GM18519 (cell line): ENCODE measurements around the gene SIGLEC6.
"Not testable (repeated sequence)": the region's sequence is repeated elsewhere in the genome, so short reads cannot be mapped to it uniquely, and the experiment has no call there.

Source experiments
- ATAC-seq: cut with Tn5 transposase; IDR thresholded peaks from one replicate; pipeline ENCODE4 v1.9.1; 2021; ENCODE audit warnings: mild to moderate bottlenecking, moderate library complexity; ENCODE audit not compliant: unreplicated experiment, low FRiP score

The SIGLEC6 gene

GRCh38 chr19:51514866-51515481 is 16.5 kb downstream of the SIGLEC6 start:
- no peak for ATAC-seq

DNA sequence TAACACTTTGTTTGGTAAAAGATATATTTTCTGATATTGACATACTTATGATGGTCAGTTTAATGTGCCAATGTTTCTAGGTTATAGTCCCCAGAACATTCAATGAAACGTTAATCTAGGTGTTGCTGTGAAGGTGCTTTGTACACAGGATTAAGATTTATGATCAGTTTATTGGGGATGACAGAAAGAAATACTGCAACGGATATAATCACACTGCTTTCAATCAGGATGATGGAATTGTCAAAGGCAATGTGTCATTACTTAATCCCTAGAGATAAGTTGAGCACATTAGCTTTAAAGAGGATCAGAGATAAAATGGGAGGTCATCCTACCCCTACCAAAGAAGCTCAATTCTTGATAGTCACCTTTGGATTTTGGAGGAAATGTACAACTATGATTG is 17.5 kb downstream of the SIGLEC6 start:
- no peak for ATAC-seq

GRCh38 chr19:51511353-51511752 is 20.1 kb downstream of the SIGLEC6 start:
- no peak for ATAC-seq

DNA sequence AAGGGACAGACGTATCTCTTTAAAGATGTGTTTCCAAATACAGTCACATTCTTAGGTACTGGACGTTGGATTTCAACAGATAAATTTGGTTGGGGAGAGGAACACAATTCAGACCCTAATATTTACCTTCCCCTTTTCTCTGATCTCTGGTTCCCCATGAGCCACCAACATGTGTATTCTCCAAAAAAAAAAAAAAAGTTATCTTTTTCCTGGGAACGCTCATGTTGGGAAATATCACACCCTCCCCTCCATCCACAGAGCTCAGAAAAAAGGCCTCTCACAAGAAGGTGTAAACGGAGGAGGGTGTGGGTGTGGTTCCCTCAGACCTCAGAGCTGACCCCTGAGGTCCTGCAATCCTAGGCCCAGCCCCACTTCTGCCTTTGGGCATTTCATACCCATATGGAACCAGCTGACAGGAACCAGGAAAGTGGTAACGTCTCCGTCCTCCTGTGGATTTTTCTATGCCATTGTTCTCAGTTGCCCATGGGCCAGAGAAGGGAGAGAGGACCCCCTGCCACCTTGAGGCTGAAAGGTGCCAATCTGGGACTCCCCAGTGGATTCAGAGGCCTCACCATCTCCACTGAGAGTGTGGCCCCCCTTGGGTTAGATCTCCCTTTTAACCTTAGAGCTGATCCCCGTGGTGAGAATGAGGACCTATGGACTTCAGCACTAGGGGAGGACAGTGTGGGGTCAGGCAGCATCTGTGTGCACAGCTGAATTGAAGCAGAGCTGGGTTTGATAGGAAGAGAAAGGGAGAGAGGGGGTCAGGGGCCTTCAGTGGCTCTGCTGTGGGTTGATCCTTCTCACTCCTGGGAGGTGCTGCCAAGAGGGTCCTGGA is 21.4 kb downstream of the SIGLEC6 start:
- no peak for ATAC-seq

- no peak for ATAC-seq
Measured at GRCh38 chr19:51508059-51508733, 23.3 kb downstream of the SIGLEC6 start.

DNA sequence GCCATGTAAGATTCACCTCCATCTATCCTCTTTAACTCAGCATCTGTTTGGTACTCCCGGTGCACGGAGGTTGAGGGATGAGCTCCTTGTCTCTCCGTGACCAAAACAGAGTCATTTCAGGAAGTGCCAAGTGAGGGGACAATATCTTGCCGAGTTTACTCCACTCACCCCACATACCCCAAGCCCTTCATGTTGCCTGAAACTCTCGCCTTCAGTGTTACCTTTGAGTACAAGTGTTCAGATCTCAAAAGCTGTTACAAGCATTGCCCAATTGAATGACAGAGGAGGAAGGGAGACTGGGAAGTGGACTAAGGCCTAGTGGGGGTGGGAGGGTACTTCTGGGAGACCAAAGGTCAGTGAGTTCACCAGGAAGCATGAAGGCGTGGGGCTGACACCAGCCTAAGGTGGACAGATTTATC is 23.8 kb downstream of the SIGLEC6 start:
- ATAC-seq = no peak

DNA sequence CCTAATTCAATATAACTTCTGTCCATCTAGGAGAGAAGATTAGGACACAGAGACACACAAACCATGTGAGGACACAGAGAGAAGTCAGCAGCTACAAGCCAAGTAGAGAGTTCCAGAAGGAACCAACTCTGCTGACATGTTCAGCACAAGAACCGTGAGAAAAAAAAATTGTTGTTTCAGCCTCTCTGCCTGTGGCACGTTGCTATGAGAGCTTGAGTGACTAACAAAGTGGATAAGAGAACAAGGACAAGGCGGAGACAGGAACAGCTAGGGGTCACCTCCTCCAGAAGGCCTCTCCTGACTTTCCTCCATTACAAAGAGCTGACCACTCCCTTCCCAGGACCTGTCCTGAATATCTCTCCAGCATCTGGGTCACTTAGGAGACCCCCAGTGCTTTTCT is 24.3 kb downstream of the SIGLEC6 start:
- ATAC-seq = no peak

DNA sequence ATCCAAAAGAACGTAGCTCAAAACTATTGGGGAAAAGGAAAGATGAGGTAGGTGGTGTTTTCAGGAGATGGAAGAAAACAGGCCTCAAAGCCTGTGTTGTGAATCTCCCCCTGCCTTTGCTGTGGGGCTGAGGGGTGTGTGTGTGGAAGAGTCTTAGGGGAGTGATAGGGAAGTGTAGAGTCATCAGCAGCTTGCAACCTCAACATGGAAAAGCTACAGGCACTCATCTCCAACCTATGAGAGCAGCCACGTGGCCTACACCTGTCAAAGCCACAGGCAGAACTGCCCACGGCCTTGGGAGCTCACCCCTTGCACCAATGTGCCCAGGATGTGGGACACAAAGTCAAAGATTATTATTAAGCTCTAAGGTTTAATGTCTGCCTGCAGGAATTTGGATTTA is 25.6 kb downstream of the SIGLEC6 start:
- ATAC-seq = no peak

- ATAC-seq = no peak
Measured at GRCh38 chr19:51503896-51504295, 27.6 kb downstream of the SIGLEC6 start.

- no peak for ATAC-seq
Measured at GRCh38 chr19:51503286-51503817, 28.1 kb downstream of the SIGLEC6 start.

- ATAC-seq = no peak
Measured at GRCh38 chr19:51501594-51502263, 29.7 kb downstream of the SIGLEC6 start, which contains the start of gene SIGLEC12. Gene SIGLEC12, minus strand, starts transcription at chr19:51501800. Its CDS starts 67 bp downstream, at chr19:51501733.

DNA sequence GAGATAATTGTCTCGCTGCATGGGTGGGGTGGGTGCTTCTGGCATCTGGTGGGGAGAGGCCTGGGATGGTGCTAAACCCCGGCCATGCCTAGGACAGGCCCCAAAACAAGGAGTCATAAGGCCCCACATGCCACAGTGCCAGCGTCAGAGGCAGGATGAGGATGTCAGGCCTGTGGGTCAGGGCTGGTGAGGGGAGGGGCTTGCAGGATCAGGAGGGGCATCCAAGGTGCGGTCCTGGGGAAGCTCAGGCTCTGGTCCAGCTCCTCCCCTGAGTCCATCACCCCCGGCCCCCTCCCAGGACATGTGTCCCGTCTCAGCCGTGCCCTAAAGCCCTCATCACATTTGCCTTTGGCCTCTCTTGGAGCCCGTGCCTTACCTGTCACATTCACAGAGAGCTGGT is 30.5 kb downstream of the SIGLEC6 start:
- ATAC-seq = not testable (repeated sequence)

DNA sequence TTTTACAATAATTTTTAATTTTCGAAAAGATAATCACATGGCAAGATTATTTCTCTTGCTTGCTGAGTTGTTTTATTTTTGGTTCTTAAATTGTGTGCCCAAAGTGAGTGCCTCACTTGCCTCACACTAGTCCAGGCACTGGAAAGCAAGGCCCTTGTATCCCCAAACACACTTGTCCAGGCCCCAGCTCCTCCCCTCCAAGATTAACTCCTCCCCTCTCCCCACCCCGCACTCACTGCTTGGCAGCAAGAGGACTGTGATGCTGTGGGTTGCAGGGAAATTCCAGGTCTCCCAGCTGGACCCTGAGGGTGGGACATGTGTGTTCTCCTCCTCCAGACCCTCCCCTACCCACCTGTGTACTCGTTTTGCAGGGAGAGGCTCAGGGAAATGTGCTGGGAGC is 33.8 kb downstream of the SIGLEC6 start:
- no peak for ATAC-seq

DNA sequence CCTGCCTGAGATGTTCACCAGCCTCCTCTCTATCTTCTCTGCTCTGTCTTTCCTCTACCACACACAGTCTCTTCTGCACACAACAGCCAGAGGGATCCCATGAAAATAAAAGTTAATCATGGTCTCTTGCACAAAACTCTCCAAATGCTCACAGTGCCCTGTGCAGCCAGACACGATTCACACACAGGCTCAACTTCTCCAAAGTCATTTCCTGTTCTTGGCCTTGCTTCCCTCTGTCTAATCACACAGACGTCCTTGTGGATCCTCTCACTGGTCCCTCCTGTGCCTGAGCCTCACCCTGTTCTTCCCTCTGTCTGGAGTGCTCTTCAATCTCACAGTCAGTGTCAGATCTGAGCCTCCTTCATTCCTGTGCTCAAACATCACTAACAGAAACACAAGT is 37.7 kb downstream of the SIGLEC6 start:
- ATAC-seq = no peak

DNA sequence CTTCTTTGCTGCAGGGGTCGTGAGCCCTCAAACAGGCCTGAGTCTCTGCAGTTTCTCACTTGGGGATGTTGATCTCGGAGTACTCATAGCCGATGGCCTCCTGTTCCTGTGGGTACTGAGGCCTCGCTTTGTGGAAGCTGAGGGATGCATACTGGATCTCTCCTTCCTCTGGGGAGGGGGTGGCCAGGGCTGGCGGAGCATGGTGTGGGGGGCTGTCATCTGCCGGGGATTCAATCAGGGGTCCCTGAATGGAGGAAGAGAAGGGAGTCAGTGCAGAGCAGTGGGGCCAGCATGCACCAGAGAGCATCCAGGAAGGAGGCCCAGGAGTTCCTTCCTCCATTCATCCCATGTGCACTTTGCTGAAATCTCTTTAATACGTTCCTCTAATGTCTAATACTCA is 39.9 kb downstream of the SIGLEC6 start:
- no peak for ATAC-seq

DNA sequence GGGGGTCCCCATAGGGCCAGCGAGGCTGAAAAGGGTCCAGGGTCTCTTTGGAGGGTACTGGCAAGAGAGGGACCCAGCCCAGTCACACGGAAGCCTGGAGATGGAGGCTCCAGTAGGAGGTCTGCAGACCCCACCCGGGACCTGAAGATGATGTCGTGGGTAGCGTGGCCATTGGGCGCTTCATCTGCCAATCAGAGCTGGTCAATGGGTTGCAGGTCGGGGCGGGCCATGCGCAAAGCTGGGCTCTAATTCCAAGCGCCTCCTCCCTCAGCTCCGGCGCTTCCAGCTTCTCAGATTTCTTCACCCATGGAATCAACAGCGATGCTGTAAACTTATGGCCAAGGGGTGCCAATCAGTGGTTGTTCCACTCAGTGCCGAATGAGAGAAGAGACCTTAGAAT is 40.8 kb downstream of the SIGLEC6 start:
- no peak for ATAC-seq

GRCh38 chr19:51489113-51489512 is 42.4 kb downstream of the SIGLEC6 start:
- no peak for ATAC-seq

GRCh38 chr19:51488491-51488890 is 43.0 kb downstream of the SIGLEC6 start:
- no peak for ATAC-seq

DNA sequence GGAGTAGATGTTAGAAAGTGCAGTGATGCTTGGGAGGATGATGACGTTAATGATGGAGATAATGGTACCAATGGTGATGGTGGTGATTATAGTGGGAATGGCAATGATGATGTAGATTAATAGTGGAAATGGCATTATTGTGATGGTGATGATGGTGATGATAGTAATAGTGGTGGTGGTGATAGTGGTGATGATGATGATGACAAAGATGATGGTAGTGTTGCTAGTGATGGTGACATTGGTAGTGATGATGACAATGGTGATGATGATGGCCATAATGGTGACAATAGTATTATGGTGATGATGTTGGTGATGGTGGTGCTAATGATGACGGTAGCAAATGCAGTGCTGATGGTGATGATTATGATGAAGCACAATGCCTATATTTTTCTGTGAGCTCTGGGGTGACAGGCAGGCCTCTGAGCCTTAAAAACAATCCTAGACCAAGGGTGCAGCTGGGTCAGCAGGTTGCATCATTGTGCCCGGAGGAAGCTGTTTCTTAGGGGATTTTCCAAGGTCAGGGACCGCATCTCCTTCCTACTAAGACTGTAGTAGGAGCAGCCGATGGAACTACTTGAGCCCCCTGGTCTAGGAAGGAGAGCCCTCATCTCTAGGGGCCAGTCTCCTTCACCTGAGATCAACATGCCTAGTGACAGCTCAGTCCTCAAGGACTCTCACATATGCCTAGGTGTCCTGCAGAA is 45.4 kb downstream of the SIGLEC6 start:
- no peak for ATAC-seq

- ATAC-seq = no peak
Measured at GRCh38 chr19:51480590-51480989, 50.9 kb downstream of the SIGLEC6 start.
